GM18909 (cell line): ENCODE results near the gene CAPZB.
A peak's percentile ranks its signal among the peaks of the same experiment; 100 is the strongest.
"Not testable (repeated sequence)": the region's sequence is repeated elsewhere in the genome, so short reads cannot be mapped to it uniquely, and the experiment has no call there.

Experiments
- ATAC-seq: cut with Tn5 transposase; IDR thresholded peaks from one replicate; pipeline ENCODE4 v1.9.1; 2021; ENCODE audit warnings: mild to moderate bottlenecking; ENCODE audit not compliant: unreplicated experiment, poor library complexity

The CAPZB gene

DNA sequence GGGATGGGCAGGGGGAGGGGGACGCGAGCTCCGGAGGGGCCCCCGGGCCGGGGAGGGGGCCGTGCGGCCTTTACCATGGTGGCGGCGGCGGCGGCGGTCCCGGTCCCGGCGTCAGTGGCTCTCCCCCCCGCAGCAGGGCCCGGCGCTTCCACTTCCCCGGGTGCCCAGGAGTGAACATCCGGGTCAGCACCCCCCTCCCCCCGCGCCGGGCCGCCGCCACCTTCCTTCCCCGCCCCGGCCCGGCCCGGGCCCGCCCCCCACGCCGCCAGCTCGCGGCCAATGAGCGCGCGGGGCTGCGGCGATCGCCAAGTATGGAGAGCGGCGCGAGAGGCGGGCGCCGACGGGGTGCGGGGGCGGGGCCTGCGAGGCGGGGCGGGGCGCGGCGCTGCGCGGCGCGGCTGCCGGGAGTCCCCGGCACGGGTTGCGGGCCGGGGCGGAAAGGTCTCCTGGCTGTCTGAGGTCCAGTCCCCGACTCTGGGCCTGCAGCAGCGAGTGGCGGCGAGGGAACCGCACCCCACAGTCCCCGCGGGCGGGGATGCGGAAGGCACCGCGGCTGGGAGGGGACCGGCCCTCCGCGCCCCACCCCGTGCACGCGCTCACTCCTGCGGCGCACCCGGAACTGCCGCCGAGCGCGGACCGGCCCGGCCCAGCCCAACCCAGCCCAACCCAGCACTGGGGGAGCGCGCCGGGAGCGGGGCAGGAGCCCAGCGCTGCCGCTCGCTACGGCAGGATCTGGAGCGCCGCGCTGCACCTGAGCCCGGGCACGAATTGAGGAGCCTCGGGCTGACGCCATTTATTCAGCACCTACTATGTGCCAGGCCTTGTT, at the start of gene CAPZB:
CAPZB (minus strand) TSS at position 178 of the 826 bp plus-strand sequence; CDS start at position 77, 101 bp downstream.
- peak; percentile 82 for ATAC-seq

DNA sequence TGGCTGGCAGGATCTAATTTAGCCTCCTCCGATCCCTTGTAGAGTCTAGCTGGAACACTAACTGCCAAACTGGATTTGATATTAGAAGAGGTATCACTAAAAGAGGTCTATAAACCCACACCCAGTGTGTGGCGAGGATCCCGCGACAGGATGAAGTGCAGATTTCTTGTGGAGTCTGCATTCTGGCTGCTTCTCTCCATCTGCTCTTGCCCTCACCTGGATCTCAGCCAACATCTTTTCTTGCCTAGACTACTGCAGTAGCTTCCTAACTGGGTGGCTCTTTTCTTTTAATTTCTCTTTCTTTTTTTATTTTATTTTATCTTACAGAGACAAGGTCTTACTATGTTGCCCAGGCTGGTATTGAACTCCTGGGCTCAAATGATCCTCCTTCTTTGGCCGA, 48.9 kb upstream of the CAPZB start:
- ATAC-seq, result no peak

DNA sequence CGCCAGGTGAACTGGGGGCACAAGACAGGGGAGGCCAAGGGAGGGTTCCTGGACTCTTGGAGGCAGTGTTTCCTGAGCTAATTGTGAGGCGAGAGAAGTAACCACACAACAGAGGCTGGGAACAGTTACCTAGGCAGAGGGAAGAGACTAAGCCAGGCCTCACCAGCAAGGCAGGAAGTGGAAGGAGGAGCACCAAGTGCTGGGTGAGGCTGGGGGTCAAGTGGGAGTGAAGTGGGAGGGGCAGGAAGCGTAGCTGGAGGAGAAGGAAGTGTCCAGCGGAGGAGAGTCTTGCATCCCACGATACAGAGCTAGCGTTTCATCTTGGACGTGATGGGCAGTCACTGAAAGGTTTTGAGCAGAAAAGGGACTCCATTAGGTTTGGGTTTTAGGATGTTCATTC, 48.3 kb upstream of the CAPZB start:
- ATAC-seq, result no peak

DNA sequence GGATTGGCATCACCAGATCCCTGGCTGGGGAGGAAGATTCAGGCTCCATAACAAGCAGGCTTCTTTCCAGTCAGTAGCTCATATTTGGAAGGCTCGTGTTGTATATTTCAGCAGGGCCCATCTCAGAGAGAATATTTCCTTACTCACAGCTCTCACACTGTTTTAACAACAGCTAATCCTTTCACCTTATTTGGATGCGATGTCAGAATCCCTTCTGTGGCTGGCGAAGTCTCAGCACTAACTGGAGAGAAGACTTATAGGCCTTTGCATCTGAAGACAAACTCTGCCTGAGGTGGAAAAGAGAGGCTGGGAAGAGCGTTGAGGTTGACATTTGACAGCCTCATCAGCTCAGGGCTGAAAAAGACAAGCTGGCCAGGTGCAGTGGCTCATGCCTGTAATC, 47.2 kb upstream of the CAPZB start:
- ATAC-seq, result no peak

DNA sequence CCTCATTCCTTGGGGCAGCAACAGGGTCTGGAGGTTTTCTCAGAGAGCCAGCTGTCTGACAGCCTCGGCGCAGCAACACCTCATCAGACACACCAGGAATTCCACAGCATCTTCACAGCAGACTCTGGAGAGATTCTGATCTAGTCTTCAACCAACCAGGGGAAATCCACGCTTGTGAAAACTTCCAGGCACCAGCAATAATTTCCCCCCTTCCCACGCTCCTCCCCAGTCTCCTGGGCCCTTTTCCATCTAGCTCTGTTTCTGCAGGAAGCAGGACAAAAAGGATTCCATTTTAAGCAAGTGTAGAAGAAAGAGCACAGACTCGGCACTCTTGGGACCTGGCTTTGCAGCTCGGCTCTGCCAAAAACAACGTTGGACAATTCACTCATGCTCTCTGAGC, 44.3 kb upstream of the CAPZB start:
- no peak for ATAC-seq

DNA sequence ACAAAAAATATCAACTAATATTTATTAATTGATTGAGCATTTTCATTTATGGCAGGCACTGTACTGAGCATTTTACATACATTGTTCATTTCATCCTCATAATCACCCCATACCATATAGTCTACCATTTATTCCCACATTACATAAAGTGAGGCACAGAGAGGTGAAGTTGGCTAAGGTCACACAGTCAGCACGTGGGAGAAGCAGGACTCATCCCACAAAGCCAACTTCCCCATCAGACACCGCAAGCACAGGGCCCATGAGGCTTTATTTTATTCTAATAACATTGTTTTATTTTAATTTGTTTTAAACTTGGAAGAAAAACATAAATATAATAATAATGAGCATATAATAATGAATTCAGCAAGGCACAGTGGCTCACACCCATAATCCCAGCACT, 43.1 kb upstream of the CAPZB start:
- no peak for ATAC-seq

DNA sequence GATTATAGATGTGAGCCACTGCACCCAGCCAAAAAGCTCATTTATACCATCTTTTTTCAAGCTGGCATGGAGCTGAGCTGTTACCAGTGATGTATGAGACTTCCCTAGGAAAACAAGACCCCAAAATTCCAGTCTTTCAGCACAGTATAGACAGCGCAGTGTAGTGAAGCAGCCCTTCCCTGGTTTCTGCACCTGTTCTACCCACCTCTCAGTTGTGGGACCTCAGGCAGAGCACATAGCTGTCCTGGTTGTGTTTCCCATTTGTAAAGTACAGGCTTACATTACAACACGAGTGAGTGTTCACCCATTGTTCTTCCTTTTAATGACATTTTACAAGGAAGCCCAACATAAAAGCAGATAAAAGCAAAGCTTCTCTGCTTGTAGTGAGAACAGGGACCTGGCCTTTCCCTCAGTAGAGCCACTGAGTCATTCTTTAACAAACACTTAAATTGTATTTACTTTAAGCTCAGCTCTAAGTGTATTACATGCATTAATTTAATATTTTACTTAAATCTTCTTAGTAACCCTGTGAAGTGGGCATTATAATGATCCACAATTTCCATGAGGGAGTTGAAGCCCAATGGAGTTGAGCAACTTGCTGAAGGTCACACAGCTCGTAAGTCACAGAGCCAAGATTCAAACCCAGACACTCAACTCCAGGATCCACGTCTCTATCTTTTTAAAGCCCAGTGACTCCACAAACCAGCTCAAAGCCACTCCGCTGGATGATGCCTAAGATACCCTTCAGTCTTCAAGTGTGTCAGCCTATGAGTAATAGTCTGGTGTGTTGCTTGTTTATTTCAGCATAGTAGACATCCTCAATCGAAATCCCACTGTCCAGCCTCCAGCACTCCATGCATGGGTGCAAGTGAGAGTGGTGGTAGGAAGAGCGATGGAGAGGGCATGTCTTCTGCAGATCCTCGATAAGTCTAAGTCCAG, 40.5 kb upstream of the CAPZB start:
- ATAC-seq, result no peak

DNA sequence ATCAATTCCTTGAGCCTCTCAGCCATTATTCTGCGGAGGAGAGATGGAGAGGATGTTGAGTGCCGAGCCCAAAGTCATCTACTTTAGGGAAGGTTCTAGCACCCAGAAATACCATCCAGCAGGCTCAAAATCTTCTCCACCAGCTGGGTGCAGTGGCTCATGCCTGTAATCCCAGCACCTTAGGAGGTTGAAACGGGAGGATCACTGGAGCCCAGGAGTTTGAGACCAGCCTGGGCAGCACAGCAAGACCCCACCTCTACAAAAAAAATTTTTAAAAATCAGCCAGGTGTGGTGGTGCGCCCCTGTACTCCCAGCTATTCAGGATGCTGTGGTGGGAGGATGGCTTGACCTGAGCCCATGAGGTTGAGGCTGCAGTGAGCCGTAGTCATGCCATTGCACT, 39.5 kb upstream of the CAPZB start:
- ATAC-seq, result no peak

DNA sequence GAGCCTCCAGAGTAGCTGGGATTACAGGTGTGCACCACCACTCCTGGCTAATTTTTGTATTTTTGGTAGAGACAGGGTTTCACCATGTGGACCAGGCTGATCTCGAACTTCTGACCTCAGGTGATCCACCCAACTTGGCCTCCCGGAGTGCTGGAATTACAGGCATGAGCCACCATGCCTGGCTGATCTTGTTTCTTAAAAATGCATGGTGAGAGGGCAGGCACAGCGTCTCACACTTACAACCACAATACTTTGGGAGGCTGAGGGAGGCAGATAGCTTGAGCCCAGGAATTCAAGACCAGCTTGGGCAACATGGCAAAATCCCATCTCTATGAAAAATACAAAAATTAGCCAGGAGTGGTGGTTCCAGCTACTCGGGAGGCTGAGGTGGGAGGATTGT, 37.2 kb upstream of the CAPZB start:
- ATAC-seq, result not testable (repeated sequence)

DNA sequence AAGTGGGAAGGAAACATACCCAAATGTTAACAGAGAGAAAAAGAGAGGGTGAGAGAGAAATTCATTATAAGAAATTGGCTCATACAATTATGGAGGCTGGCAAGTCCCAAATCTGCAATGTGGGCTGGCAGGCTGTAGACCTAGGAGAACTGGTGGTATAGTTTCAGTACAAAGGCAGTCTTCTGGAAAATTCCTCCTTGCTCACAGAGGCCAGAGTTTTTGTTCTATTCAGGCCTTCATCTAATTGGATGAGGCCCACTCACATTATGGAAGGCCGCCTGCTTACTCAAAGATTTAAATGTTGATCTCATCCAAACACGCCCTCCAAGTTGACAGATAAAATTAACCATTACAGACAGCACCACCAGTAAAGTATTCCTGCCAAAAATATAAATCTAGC, 36.1 kb upstream of the CAPZB start:
- ATAC-seq, result no peak

DNA sequence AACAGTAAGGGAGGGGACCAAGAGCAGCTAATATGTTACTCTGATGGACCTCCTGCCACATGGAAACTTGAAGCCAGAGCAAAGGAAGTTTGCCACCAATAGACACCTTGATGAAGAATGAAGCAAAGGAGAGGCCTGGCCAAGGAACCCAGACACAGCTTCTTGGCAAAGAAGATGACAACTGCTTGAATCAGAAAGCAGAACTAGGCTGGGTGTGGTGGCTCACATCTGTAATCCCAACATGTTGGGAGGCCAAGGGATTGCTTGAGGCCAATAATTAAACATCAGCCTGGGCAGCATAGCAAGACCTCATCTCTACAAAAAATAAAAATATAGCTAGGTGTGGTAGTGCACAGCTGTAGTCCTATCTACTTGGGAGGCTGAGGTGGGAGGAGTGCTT, 31.7 kb upstream of the CAPZB start:
- ATAC-seq, result no peak

DNA sequence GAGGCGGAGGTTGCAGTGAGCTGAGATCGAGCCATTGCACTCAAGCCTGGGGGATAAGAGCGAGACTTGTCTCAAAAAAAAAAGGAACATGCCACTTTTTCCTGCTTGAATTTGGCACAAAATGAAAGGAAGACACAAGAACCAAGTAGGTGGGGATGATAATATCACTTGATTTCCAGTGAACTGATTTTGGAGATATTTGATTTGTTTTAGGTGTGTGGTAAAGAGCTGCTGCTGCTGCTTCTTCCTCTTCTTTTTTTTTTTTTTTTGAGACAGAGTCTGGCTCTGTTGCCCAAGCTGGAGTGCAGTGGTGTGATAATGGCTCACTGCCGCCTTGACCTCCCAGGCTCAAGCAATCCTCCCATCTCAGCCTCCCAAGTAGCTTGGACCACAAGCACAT, 29.9 kb upstream of the CAPZB start:
- ATAC-seq, result no peak

DNA sequence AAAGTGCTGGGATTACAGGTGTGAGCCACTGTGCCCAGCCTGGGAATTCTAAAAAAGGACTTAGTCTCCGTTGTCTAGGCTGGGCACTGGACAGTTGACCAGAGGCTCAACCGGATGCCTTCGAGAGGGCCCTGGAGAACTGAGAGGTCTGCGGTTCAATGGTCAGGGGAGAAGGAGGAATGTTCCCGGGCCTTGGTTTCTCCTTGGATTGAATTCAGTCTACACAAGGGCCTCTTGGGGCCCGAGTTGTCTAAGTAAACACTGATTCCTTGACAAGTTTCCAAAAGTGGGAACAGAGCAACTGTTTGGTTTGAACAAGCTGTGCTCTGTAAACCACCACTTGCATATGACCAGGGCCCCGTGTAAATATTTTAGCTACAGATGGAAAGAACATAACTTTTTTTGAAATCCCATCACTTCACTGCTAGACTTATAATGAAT, 29.1 kb upstream of the CAPZB start:
- no peak for ATAC-seq

DNA sequence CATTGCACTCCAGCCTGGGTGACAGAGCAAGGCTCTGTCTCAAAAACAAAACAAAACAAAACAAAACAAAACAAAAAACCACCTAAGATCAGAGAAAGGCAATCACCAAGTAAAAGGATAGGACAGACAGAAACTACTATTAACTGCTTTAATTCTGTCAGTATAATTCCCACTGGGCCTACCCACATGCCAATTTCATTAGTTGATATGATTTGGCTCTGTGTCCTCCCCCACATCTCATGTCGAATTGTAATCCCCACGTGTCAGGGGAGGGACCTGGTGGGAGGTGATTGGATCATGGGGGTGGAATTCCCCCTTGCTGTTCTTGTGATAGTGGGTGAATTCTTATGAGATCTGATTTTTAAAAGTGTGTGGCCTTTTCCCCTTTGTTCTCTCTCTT, 27.2 kb upstream of the CAPZB start:
- ATAC-seq, result no peak

DNA sequence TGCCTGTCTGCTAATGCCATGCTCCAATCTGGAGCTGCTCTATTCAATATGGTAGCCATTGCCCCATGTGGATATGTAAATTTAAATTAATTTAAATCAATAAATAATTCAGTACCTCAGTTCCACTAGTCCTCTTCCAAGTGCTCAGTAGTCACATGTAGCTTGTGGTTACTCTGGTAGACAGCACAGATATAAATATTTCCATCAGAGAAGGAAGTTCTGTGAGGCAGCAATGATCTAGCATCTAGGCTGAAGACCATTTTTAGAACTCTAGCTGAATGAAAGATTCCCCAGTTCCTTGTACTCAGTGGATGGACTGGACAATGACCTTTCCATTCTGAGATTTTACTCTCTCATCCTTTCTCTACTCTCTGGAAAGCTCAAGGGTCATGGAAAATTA, 25.8 kb upstream of the CAPZB start:
- ATAC-seq, result no peak

DNA sequence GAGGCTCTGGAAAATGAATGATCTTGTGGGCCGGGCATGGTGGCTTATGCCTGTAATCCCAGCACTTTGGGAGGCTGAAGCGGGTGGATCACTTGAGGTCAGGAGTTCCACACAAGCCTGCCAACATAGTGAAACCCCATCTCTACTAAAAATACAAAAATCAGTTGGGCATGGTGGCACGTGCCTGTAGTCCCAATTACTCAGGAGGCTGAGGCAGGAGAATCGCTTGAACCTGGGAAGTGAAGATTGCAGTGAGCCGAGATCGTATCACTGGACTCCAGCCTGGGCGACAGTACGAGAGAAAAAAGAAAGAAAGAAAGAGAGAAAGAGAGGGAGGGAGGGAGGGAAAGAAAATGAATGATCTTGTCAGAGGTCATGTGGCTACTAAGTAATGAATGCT, 24.3 kb upstream of the CAPZB start:
- not testable (repeated sequence) for ATAC-seq

DNA sequence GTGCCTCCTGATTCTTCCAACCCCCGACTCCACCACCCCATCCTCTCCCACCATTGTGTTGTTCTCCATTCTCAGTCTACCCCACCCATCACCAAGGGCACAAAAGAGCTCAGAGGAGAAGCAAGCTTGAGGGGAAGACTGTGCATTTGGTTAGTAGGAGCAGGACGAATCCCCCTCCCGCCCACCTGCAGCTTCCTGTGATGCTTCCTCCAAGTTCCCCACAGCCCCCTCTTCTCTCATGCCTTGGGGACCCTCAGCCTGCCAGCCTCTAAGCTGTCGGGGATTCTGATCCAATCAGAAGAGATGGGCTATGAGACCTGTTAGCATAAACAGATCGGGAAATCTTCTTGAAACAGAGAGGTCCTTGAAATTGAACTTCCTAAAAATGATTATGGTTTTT, 22.2 kb upstream of the CAPZB start:
- ATAC-seq, result no peak

DNA sequence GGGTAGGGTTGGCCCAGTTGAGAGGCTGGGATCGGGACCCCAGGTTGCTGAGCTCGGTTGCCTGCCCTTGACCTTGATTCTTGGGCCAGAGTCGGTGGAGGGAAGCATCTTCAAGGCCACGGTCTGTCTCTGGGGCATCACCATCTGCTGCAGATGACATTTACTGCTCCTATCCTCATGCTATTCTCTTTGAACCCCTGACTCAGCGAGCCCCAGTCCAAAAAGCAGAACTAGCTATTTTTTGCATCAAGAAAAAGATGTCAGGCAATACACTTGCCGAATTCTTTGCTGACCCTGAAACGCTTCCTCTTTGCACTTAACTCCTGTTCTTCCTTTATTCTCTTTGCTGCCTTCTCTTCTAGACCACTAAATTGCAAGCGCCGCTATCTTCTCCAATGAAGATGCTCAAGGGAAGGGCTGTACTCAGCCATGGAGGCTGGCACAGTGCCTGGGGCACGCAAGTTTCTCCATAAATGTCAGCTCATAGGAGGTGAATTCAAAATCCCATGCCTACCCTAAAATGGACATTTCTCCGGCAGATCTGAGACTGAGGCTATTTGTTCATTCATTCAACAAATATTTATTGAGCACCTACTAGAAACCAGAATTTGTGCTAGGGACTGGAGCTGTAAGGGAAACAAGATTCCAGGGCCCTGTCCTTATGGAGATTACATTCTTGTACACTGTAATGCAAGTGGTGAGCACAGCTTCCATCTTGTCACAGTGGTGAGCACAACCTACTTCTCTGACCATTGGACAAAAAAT, 20.5 kb upstream of the CAPZB start:
- no peak for ATAC-seq

DNA sequence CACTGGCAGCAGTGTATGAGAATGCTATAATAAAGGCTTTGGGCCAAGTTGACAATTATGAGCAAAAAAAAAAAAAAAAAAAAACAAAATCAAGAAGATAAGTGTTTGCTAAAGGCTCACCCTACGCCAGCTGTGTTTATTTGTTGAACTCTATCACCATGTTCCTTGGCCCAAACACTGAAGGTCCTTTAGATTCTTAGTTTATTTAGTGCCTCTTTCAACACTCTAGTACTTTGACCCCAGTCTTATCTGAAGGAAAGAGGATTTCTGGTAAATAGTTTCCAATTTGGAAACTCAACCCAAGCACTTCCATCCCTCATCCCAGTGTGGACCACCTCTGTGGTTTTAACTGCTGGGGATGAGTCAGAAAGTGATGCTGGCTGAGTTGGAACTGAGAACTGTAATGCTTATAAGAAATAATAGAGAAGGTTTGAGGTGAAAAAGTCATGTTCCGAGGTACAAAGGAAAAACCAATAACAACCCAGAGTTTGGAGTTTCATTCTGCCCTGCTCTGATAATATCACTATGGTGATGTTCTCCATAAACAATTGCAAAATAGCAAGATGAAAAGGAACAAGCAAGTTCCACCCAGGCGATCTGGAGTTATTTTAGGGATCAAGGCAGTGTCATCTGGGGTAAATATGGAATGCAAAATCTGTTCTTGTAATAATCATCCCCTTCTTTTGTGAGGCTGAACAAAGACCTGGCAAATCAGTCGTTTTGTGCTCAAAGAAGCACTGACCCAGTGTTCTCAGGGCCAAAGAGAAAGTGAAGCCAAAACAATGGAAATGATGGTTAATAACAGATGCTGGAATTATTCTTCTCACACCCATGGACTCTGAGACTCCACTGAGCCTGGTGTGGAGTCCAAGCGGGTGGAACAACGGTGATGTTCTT, 19.7 kb upstream of the CAPZB start:
- ATAC-seq, result no peak

DNA sequence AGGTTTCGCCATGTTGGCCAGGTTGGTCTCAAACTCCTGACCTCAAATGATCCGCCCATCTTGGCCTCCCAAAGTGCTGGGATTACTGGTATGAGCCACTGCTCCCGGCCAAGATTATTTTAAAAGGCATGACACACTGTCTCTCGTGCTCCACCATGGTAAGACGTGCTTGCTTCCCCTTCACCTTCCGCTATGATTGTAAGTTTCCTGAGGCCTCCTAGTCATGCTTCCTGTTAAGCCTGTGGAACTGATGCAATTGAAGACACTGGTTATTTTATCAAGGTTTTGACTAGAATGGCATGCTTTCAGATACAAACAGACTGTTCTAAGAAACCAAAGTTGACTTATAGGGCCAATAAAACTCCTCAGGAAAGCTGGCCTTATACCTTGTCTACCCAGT, 16.9 kb upstream of the CAPZB start:
- ATAC-seq, result not testable (repeated sequence)
